Natural killer cell (primary cell): Measurements from ENCODE around the gene SLC22A23. TPM values are rescaled to one million over a fixed set of nuclear protein-coding genes. Genes with fewer than 3 reads are reported as not detected.
A peak's percentile ranks its signal among the peaks of the same experiment; 100 is the strongest.
"Not testable (repeated sequence)": the region's sequence is repeated elsewhere in the genome, so short reads cannot be mapped to it uniquely, and the experiment has no call there.

Experiments
- ATAC-seq, 3 donors: fragments of 150-1000 bp in 2 of 3; fragments of 200-7000 bp in 1 of 3; cut with Tn5 transposase; 1 replicate in 1 of 3; 2 replicates in 2 of 3; pipeline ENCODE4 v1.10.0; 2021; ENCODE audit warnings: mild to moderate bottlenecking in 2 of 3, moderate library complexity in 2 of 3
- DNase-seq, 2 donors: peaks; one replicate each; pipeline versions ENCODE4 v3.0.0 to v3.0.0-alpha.2; 2013 to 2021; ENCODE audit warnings: mixed read lengths in 1 of 2
- H3K27ac ChIP-seq: one replicate; pipeline ENCODE4 v1.5.1; 2013; ENCODE audit warnings: mild to moderate bottlenecking, low read length
- H3K27me3 ChIP-seq: one replicate; pipeline ENCODE4 v1.6.1; 2013; ENCODE audit warnings: low read length; ENCODE audit not compliant: control insufficient read depth, insufficient read depth
- H3K36me3 ChIP-seq: one replicate; pipeline ENCODE4 v1.6.1; 2013; ENCODE audit warnings: low read length; ENCODE audit not compliant: control insufficient read depth, insufficient read depth
- H3K4me1 ChIP-seq: one replicate; pipeline ENCODE4 v1.6.1; 2013; ENCODE audit warnings: low read length; ENCODE audit not compliant: control insufficient read depth, insufficient read depth
- H3K4me3 ChIP-seq: one replicate; pipeline ENCODE4 v1.5.1; 2013; ENCODE audit warnings: low read length
- H3K9me3 ChIP-seq: one replicate; pipeline ENCODE4 v1.6.1; 2013; ENCODE audit warnings: low read length; ENCODE audit not compliant: control insufficient read depth, insufficient read depth
- H3K27ac Mint-ChIP-seq, 2 donors: one replicate each; pipeline ENCODE4 v1.8.0; 2022; ENCODE audit warnings: mild to moderate bottlenecking in 2 of 2, mixed read lengths in 2 of 2, moderate library complexity in 1 of 2
- H3K27me3 Mint-ChIP-seq, 2 donors: one replicate each; pipeline ENCODE4 v1.8.0; 2022; ENCODE audit warnings: low read depth in 2 of 2, mixed read lengths in 2 of 2
- H3K36me3 Mint-ChIP-seq: one replicate; pipeline ENCODE4 v1.8.0; 2022; ENCODE audit warnings: mixed read lengths
- H3K4me1 Mint-ChIP-seq, 2 donors: one replicate each; pipeline ENCODE4 v1.8.0; 2022; ENCODE audit warnings: mixed read lengths in 2 of 2
- H3K4me3 Mint-ChIP-seq: one replicate; pipeline ENCODE4 v1.8.0; 2022; ENCODE audit warnings: mild to moderate bottlenecking, moderate library complexity, mixed read lengths
- H3K9me3 Mint-ChIP-seq, 2 donors: one replicate each; pipeline ENCODE4 v1.8.0; 2022; ENCODE audit warnings: mixed read lengths in 2 of 2
- WGBS: methylation state at CpG from one replicate; pipeline ENCODE4 v1.1.7; 2013; ENCODE audit warnings: missing lambda C conversion rate; ENCODE audit not compliant: insufficient coverage; 5-methylcytosine and 5-hydroxymethylcytosine counted together
- intact Hi-C: fragments of 100-400 bp; cut with micrococcal nuclease; formaldehyde crosslinking; loops from one replicate; pipeline ENCODE4 v1.14.2; 2022
- total RNA-seq, 4 donors: library from RNA; stranded (reverse); fragments of 120-200 nt in 1 of 4; gene quantifications; one replicate each; pipeline versions ENCODE4 v1.2.3 to v1.2.4, GENCODE V29; 2013 to 2022
- TF ChIP-seq, protein P1 (sequence below): fragments of 200-600 bp; IDR thresholded peaks from one replicate; pipeline ENCODE4 v1.8.0; 2022; ENCODE audit warnings: antibody characterized with exemption

SLC22A23 gene
- total RNA-seq, 3 donors from 2014 or later (not counting 1 experiment from before 2014, with no cell fraction given), result 0.24 to 0.79 (median 0.38) TPM

GRCh38 chr6:3379482-3380060, 77.3 kb downstream of the SLC22A23 start:
- H3K4me1 Mint-ChIP-seq, result peaks cover 6 to 7% of the 10 kb centered on the region in 2 donors
- 90% methylated on average over 10 of the region's 10 CpGs for WGBS
- H3K4me3 Mint-ChIP-seq, result no peak overlapping the region
- H3K36me3 Mint-ChIP-seq, result no peaks in the 10 kb centered on the region
- H3K27me3 ChIP-seq, result peaks cover 9% of the 10 kb centered on the region
- peaks cover 14% of the 10 kb centered on the region for H3K4me1 ChIP-seq
- no peaks in the 10 kb centered on the region for H3K9me3 Mint-ChIP-seq
- DNase-seq (no peak), ATAC-seq (no peak)
- H3K4me3 ChIP-seq, result no peak overlapping the region
- no peak overlapping the region for H3K27ac ChIP-seq
- H3K36me3 ChIP-seq, result no peaks in the 10 kb centered on the region
- TF ChIP-seq, protein P1, sequence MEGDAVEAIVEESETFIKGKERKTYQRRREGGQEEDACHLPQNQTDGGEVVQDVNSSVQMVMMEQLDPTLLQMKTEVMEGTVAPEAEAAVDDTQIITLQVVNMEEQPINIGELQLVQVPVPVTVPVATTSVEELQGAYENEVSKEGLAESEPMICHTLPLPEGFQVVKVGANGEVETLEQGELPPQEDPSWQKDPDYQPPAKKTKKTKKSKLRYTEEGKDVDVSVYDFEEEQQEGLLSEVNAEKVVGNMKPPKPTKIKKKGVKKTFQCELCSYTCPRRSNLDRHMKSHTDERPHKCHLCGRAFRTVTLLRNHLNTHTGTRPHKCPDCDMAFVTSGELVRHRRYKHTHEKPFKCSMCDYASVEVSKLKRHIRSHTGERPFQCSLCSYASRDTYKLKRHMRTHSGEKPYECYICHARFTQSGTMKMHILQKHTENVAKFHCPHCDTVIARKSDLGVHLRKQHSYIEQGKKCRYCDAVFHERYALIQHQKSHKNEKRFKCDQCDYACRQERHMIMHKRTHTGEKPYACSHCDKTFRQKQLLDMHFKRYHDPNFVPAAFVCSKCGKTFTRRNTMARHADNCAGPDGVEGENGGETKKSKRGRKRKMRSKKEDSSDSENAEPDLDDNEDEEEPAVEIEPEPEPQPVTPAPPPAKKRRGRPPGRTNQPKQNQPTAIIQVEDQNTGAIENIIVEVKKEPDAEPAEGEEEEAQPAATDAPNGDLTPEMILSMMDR, result no peak
- peaks cover 34 to 36% of the 10 kb centered on the region in 2 donors for H3K27me3 Mint-ChIP-seq
- no peak overlapping the region for H3K27ac Mint-ChIP-seq
- H3K9me3 ChIP-seq, result no peaks in the 10 kb centered on the region
- intact Hi-C loops, result no loop called here

DNA sequence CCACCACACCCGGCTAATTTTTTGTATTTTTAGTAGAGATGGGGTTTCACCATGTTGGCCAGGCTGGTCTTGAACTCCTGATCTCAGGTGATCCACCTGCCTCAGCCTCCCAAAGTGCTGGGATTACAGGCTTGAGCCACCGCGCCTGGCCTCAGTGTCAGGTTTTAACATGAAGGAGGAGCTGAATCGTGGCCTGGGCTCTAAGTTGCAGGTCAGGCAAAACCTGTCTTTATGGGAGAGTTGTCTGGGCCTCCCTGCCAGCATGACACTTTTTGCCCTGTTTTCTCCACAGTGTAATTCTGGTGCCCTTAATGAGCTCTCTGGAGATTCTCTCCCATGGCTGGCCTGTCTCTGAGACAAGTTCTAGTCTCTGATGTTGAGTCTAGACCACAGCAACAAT, 78.0 kb downstream of the SLC22A23 start:
- H3K36me3 Mint-ChIP-seq, H3K4me3 Mint-ChIP-seq, H3K27ac Mint-ChIP-seq, H3K9me3 Mint-ChIP-seq, H3K27ac ChIP-seq, ATAC-seq, H3K4me1 Mint-ChIP-seq, H3K27me3 ChIP-seq, H3K9me3 ChIP-seq, intact Hi-C loops, DNase-seq, H3K4me3 ChIP-seq, H3K36me3 ChIP-seq: not testable (repeated sequence)
- 87% methylated on average over 3 of the region's 4 CpGs for WGBS
- H3K4me1 ChIP-seq, result peaks cover 14% of the 10 kb centered on the region
- H3K27me3 Mint-ChIP-seq, result peaks cover 36 to 39% of the 10 kb centered on the region in 2 donors

GRCh38 chr6:3378398-3378782, 78.5 kb downstream of the SLC22A23 start:
- H3K27ac Mint-ChIP-seq, H3K9me3 ChIP-seq, intact Hi-C loops, H3K36me3 ChIP-seq, H3K4me3 Mint-ChIP-seq, H3K36me3 Mint-ChIP-seq, H3K27me3 ChIP-seq, H3K4me1 Mint-ChIP-seq, H3K4me3 ChIP-seq, H3K27ac ChIP-seq, H3K9me3 Mint-ChIP-seq: not testable (repeated sequence)
- DNase-seq, result peak in 1 of 2 donors; percentile 61
- 4% methylated on average over 2 of the region's 6 CpGs for WGBS
- ATAC-seq, result peak in 2 of 3 donors; percentile 57 to 91
- peaks cover 14% of the 10 kb centered on the region for H3K4me1 ChIP-seq
- peaks cover 36 to 39% of the 10 kb centered on the region in 2 donors for H3K27me3 Mint-ChIP-seq

GRCh38 chr6:3377536-3378397, 79.1 kb downstream of the SLC22A23 start:
- H3K27me3 ChIP-seq, result peaks cover 9% of the 10 kb centered on the region
- ATAC-seq, result no peak
- H3K27ac Mint-ChIP-seq, result no peak overlapping the region
- intact Hi-C loops, result no loop called here
- no peaks in the 10 kb centered on the region for H3K36me3 Mint-ChIP-seq
- H3K4me1 Mint-ChIP-seq, result peaks cover 6 to 7% of the 10 kb centered on the region in 2 donors
- peaks cover 14% of the 10 kb centered on the region for H3K4me1 ChIP-seq
- 63% methylated on average over 17 of the region's 17 CpGs for WGBS
- TF ChIP-seq, protein P1, result no peak
- H3K9me3 Mint-ChIP-seq, result no peaks in the 10 kb centered on the region
- DNase-seq, result no peak
- no peak overlapping the region for H3K4me3 ChIP-seq
- no peaks in the 10 kb centered on the region for H3K36me3 ChIP-seq
- no peak overlapping the region for H3K4me3 Mint-ChIP-seq
- no peaks in the 10 kb centered on the region for H3K9me3 ChIP-seq
- H3K27me3 Mint-ChIP-seq, result peaks cover 36 to 38% of the 10 kb centered on the region in 2 donors
- H3K27ac ChIP-seq, result no peak overlapping the region
